ENCODE measurements around the gene VTI1B.

Gene VTI1B

DNA sequence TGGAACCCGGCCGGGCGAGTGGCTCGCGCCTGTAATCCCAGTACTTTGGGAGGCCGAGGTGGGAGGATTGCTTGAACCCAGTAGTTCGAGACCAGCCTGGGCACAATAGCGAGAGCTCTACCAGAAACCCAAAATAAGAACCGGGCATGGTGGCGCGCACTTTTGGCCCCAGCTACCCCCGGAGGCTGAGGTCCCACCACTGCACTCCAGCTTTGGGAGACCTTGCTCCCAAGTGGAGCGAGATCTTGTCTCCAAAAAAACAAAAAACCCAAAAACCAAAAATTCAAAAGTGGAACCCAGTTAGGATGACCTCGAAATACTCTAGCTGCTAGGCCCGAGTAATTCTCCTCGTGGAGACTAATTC lies 769 bp upstream of the VTI1B start:
- DNase-seq (ENCODE audit: low spot score): no peak

DNA sequence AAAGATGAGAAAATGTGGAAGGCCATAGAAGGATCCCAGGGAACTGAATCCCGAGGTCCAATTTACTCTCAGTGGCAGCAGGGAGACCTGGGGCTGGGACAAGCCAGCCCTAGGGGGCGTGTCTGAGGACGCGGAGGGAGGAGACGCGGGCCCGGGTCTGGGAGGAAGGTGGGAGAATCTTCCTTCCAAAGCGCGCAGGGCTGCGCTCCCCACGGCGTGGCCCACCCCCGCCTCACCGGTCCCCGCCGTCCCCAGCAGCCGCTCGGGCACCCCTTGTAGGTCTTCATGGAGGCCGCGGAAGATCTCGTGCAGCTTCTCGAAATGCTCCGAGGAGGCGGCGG lies 323 bp downstream of the VTI1B start:
- peak; percentile 75 for DNase-seq (ENCODE audit: low spot score)

DNA sequence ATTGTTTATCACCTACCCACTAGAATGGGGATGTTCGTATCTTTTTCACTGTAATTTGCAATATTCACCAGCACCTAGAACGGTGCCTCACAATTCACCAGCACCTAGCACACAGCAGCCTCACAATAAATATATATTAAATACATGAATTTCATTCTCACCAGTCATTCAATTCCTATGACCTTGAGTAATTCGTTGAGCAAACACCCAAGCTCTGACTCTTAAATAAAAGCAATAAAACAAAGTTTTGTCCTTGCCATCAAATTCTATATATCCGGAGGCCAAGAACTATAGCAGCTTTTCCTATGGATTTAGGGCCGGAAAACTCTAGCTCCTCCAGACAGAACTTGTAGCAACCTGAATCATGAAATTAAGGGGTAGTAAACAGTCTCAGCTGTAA lies 981 bp downstream of the VTI1B start:
- no peak for DNase-seq (ENCODE audit: low spot score)

DNA sequence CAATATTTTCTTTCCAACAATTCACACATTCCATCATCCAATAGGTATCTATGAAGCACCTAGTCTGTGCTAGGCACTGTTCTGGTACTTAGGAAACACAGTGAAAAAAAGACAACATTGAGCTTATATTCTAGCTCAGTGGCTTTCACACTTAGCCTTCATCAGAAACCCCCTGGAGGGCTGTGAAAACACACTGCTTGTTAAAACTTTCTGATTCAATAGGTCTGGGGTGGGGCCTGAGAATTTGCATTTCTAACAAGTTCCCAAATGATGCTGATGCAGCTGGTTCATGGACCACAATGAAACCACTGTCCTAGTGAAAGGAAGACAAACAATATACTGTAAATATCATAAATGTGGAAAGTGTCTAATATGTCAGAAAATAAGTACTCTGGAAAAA lies 5.9 kb downstream of the VTI1B start:
- no peak for DNase-seq (ENCODE audit: low spot score)

DNA sequence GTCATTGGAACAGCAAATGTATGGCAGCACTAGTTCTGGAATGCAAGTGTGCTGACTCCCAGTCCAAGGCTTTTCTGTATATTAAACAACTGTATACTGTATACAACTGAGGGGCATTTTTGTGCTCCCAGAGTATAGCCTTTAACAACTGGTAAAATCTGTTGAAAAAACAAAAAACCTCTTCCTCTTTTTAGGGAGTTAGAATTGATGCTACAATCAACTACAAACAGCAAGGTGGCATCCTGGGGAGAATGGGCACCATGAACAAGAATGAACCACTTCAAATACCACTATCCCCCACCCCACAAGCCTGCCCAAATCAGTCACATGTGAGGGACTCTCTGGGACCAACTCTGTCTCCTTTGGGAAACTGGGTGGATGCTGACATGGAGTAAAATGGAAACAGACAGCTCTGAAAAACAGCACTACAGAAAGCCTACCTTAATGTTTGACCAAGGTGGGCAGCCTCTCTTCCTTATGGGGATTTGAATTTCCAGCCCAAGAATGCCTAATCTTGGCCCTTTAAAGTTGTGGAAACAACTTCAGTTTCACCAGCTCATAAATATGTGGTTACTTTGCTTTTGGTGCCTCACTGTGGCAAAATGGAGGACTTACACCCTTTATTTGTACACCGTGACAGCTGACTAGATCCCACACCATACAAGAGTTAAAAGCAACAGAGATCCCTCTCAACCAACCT lies 7.5 kb downstream of the VTI1B start:
- DNase-seq (ENCODE audit: low spot score): peak; percentile 45

DNA sequence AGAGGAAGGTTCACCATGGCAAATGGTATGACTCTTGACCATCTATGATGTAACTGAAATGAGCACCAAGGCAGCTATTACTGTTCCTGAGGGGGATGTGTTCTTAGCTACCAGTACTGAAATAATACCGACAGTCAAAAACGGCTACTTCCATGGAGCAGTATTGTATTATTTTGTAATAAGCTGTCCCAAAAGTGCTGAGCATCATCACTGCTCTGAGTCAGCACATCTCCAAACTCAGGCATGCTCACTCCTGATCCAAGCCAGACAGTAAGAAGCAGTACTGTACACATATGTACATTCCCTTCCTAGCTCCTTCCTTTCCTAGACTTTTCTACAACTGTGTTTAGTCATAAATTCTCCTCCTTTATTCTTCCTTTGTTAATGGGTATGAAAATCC lies 8.6 kb downstream of the VTI1B start:
- no peak for DNase-seq (ENCODE audit: low spot score)

DNA sequence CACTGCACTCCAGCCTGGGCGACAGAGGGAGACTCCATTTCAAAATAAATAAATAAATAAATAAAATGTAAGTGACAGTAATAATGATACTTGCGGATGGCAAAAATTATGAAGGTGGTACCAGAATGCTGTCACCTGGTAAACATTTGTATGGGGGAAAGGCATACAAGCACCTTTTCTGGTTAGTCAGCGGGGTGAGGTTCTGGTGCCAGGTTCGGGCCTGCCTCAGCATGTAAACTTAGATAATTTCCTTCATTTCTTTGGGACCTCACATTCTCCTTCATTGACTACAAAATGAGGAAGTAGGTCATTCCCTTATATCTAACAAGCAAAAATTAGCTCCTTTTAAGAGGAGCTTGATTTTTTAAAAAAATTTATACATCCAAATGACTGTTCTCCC lies 10.8 kb downstream of the VTI1B start:
- DNase-seq (ENCODE audit: low spot score): no peak

DNA sequence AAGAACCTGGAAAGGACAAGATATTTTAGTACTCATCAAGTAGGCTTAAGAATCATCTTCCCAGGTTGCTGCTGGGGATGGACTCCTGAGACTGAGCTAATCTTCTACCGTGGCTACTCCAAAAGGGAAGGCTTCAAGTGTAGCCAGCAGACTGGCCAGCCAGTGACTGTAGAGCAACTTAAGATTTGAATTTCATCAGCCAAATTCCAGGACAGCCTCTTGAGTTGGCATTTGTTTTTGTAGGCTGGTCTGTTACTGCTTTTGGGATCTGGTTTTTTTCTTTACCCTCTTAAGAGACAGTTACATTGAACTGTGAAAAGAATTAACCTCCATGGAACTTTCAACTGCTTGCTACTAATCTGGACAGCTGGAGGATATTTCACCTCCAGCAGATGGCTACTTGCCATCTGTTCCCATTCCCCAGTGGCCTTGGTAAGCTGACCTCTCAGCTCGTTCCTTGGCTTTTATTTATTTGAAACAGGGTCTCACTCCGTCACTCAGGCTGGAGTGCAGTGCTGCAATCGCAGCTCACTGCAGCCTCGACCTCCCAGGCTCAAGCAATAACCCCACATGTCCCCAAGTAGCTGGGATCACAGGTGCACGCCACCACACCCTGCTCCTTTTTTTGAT lies 20.7 kb downstream of the VTI1B start:
- DNase-seq (ENCODE audit: low spot score): no peak

DNA sequence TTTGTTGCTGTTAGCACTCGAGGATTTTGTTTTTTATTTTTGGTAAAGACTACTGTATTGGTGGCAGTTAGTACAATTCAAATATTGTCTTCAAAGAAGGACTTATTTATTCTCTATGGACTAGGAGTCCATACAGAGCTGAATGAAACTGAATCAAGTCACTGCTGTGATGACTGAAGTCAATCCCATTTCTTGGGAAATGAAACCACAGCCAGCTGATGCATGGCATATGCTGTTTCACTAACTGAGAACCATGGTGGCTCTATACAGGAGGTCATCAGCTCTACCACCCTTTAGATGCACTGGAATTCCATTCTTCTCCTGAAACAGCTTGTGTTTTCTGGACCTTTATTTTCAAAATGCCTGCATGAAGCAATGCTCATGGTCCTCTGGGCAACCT lies 22.2 kb downstream of the VTI1B start:
- DNase-seq (ENCODE audit: low spot score): no peak

DNA sequence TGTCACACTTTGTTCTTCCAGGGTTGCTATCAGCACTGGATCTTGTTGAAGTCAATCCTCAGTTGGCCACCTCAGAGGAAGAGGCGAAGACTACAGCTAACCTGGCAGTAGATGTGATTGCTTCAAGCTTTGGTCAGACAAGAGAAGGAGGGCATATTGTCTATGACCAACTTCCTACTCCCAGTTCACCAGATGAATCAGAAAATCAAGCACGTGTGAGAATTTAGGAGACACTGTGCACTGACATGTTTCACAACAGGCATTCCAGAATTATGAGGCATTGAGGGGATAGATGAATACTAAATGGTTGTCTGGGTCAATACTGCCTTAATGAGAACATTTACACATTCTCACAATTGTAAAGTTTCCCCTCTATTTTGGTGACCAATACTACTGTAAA lies 23.7 kb downstream of the VTI1B start:
- DNase-seq (ENCODE audit: low spot score): no peak

DNA sequence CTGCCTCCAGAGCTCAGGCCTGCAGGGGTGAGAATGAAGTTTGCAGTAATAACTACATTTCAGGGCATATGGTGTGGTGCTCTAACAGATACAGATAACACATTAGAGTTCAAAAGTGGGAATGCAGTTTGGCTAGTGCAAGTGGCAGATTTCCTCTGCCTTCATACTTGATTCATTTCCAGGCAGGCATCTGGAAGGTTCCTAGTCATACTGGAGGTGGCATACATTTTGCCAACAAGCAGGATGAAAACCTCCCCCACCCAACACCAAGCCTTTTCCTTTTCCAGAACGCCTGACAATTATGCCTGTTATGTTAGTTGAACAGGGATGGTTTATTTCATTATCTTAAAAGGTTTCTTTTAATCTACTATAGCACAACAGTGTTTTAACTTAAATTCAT lies 24.3 kb downstream of the VTI1B start:
- no peak for DNase-seq (ENCODE audit: low spot score)

DNA sequence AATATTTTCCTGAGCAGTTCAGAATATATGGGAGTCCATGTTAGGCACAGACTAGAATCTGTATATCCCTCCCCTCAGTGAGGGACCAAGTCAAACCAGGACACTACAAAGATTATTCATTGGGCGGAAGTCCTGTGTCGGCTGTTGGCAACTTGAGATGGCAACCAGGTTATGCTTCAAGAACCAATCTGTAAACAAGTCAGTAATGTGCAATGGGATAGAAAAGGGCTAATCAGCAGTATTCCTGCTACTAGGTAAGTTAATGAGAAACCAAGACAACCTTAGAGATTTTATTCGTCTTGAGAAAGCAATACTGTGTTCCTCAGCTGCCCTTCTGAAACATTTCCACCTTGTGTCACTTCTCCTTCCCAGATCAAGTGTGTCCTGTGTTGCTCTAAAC lies 28.3 kb downstream of the VTI1B start:
- DNase-seq (ENCODE audit: low spot score): no peak

DNA sequence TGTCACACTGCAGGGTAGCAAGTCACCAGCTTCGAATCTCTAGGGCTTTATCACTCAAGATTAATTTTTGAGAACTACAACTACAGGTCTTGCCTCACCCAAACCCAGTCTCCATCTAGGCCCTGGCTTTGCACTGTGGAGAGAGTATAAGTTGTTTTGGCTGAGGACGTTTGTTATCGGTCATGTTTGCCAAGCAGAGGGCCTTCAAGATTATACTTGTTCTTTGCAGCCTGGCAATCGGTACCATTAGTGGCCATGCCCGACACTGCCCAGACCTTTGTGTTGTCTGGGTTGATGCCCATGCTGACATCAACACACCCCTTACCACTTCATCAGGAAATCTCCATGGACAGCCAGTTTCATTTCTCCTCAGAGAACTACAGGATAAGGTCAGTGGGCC lies 29.0 kb downstream of the VTI1B start:
- DNase-seq (ENCODE audit: low spot score): no peak

DNA sequence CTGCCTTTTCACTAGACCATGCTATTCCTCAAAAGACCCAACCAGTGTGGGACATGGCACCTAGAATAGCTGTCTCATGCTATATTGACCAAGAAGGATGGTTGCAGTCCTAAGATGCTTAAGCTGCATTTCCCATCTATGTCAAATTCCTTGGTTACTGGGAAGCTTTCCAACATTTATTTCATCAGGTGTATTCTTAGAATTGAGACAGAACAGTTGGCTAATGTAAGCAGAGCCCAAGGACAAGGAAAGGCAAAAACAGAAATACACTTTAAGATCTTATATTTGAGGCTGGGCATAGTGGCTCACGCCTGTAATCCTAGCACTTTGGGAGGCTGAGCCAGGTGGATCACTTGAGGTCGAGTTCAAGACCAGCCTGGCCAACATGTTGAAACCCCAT lies 30.0 kb downstream of the VTI1B start:
- no peak for DNase-seq (ENCODE audit: low spot score)

DNA sequence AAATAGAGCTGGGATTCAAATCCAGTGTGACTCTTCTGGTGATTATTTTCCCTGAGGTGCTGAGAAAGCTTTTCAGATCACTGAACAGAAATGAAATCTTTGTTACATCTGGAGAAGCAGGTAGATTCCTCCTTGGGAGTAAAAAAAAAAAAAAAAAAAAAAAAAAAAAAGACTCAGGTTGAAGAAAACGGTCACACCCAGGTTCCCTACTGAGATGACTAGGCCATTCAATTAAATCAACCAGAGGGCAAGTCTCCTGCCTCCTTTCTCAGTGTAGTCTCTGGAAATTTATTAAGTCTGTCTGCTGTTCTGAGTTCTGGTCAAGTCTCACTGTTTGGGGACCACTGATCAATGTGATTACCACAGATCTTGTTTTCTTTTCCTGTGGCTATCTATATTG lies 30.7 kb downstream of the VTI1B start:
- no peak for DNase-seq (ENCODE audit: low spot score)

DNA sequence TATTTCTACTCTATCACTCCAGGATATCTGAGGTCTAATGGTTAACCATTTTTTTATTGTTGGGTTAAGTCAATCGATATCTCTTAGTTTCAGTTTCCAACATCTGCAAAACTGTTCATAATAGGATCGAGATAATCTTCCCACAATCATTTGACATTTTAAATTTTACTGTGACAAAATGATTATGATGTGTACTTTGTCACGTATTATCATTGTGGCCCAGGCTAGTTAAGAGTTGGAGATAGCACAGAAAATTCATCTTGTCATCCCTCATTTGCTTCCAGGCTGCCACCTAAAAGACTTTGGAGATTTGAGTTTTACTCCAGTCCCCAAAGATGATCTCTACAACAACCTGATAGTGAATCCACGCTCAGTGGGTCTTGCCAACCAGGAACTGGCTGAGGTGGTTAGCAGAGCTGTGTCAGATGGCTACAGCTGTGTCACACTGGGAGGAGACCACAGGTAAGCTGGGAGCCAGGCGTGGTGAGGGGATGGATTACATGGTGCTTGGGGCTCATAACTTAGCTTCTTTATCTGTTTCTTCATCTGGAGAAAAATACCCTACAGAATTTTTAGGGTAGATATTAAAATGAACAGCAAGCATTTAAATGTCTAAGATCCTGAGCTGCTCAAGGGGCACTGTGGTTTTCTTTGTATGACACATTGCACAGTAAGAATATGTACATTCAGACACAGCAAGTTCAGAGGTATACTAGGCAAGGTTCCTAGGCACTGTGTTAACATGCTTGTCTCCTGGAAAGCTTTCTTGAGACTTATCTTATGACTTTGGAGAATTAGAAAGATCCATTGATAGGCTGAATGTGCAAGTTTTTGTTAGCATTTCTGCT lies 32.3 kb downstream of the VTI1B start:
- DNase-seq (ENCODE audit: low spot score): no peak

DNA sequence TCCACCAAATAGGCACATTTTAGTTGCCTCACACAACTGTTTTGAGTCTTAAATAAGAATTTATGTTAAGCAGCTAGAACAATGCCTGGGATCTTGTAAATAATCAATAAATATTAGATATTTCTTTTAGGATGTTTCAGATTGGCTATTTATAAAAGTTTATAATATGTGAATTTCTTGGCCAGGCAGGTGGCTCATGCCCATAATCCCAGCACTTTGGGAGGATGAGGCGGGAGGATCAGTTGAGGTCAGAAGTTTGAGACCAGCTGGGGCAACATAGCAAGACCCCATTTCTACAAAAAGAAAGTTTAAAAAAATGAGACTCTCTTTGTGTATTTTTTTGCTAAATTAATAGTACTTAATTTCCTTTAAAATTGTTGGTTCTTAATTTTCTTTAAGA lies 33.0 kb downstream of the VTI1B start:
- DNase-seq (ENCODE audit: low spot score): no peak

DNA sequence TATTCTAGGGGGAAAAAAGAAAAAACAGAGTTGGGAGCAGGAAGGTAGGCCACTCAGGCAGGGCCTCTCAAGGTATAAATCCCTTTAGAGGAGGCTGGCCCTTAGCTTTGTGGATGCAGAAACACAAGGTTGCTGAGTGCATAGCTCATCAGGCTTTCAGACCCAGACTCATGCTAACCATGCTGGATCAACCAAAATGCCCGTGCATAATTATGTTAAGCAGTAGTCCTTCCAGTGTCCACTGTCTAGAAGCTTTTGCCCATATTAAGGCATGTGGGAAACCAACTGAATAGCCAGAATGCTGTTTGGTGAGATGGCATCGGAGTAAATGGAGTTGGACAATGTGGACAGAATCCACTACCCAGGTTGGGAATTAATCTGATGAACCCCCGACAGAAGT lies 35.8 kb downstream of the VTI1B start:
- no peak for DNase-seq (ENCODE audit: low spot score)

DNA sequence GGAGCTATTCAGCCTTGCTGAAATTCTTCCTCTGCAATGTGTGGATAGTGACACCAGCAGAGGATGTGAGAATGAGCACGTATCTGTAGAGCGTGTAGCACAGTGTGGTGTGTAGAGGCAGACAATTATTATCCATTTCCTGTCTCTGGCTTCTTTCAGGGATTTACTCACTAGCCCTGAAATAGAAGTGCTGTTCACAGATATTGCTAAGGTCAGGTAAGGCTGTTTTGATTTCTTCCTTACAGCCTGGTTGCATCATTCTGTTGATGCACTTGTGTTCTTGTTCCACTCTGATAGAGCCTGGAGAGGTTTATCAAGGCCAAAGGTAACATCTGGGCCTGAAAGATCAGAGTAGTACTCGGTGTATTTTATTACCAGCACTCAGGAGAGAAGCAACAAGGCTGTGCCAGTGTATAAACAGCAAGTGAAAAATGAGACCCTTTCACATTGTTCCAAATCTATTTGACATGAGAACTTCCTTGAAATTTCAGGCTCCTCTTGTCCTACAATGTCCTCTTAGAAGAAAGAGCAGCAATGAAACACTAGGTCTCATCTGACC lies 38.0 kb downstream of the VTI1B start:
- no peak for DNase-seq (ENCODE audit: low spot score)

DNA sequence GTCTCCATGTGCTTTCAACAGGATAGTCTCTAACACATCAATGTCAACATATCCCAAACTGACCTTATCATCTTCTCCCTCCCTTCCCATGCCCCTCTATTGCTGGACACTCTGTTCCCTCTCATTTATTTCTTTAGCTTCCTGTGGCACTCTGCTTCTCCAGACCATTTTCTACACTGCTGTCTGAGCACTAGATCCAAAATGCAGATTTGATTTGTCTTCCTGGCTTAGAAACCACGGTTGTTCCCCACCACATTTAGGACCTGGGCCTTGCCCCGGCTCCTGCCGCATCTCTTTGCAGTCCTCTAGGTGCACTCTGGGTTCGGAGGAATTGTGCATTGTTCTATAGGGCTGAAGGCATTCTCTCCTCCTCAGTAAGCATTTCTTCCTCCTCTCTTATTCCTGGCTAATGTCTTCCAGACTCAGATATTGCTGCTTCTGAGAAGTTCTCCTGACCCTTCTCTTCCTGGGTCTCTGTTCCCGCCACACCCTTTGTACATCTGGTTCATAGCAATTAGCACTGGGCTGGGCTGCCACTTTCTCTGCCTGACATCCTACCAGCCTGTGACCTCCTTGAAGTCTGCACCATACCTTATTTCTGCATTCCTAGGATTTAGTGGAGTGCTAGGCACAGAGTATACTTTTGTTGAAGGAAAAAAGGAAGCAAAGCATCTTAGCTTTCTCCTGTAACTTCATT lies 40.8 kb downstream of the VTI1B start:
- DNase-seq (ENCODE audit: low spot score): no peak

DNA sequence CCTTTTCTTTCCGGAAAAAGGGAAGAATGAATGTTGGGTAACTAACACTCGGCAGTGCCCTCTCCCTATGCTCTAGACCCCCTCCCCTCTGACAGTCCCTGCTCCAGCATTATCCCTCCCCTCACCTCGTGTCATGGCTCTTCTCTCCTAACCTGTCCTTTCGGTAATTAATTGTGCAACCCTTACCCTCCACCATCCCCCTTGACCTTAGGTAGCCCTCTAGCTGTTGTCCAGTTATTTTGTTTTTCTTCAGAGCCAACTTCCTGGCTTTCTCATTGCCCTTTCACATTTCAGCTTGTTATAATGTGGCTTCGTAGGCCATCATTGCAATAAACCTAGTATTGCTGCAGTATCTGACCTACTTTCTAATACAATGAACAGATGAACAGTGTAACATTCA lies 43.5 kb downstream of the VTI1B start:
- no peak for DNase-seq (ENCODE audit: low spot score)

DNA sequence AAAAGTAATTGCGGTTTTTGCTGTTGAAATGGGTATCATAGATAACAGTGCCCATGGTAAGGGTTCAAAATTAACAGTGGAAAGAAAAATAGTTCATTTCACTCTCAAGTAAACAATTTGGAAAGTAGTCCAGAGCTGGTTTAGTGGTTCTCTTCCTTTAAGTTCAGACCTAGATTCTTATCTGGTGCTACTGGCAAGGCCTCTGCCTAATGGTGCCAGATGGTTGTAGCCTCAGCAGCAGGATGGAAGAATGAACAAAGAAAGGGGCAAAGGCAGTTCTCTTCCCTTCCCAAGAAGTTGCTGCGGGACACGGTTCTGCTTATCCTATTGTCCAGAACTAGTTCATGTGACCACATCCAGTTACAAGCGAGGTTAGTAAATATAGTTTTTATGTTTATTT lies 44.2 kb downstream of the VTI1B start:
- DNase-seq (ENCODE audit: low spot score): no peak

DNA sequence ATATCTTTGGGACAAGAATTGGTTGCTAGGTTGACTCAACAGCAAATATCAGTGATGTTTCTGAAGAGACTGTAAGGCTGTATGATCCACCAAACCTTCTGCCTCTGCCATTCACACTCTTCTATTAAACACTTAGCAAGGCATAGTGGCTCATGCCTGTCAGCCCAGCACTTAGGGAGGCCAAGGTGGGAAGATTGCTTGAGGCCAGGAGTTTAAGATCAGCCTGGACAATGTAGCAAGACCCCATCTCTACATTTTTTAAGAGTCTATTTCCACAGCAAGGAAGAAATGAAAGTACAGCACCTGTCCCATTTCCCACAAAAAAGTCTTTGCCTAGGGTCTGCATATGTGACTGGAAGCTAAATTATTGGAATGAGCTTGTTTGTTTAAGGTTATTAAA lies 46.9 kb downstream of the VTI1B start:
- no peak for DNase-seq (ENCODE audit: low spot score)
